ENCODE results near the gene TCF4. TPM values are rescaled to one million over a fixed set of nuclear protein-coding genes. Genes with fewer than 3 reads are reported as not detected.

TCF4 gene
- total and polyA plus RNA-seq, 2 experiments from 2014 or later = 77.7 to 89.2 TPM

- Mint-ChIP-seq H3K4me3 (peak overlapping the region; percentile 81), H3K36me3 (ENCODE audit: low read depth) (no peaks in the 10 kb centered on the region), H3K4me1 (peaks cover 63% of the 10 kb centered on the region), H3K27me3 (ENCODE audit: insufficient read depth, low read depth, poor library complexity) (peaks cover 3% of the 10 kb centered on the region), H3K9me3 (no peaks in the 10 kb centered on the region), H3K27ac (no peak overlapping the region)
- H3K36me3 ChIP-seq (ENCODE audit: insufficient read depth) = no peaks in the 10 kb centered on the region
- ATAC-seq = no peak
- peaks cover 39% of the 10 kb centered on the region for H3K79me2 ChIP-seq (replicated peaks; ENCODE audit: insufficient read depth)
- H3K4me3 ChIP-seq = peak overlapping the region; percentile 55
- H3K4me2 ChIP-seq = peak overlapping the region; percentile 81
- H3K9me2 ChIP-seq (ENCODE audit: insufficient read depth) = no peaks in the 10 kb centered on the region
- no peaks in the 10 kb centered on the region for H3F3A ChIP-seq (replicated peaks; ENCODE audit: low read depth)
- H4K20me1 ChIP-seq (replicated peaks; ENCODE audit: insufficient read depth) = 0 out of 2 replicates have a peak, but pooled peaks cover 5% of the 10 kb centered on the region
- no peaks in the 10 kb centered on the region for H3K27me3 ChIP-seq (ENCODE audit: insufficient read depth)
- H3K4me1 ChIP-seq (ENCODE audit: insufficient read depth) = peaks cover 62% of the 10 kb centered on the region
- DNase-seq (ENCODE audit: low spot score) = no peak
- no peak overlapping the region for H2AFZ ChIP-seq
- H3K27ac ChIP-seq (ENCODE audit: low read depth) = no peak overlapping the region
- TF ChIP-seq JUNB (IDR thresholded peaks at IDR 0.05; ENCODE audit: unreplicated experiment) (no peak), NANOG (IDR thresholded peaks at IDR 0.05; ENCODE audit: borderline replicate concordance) (no peak), REST (IDR thresholded peaks at IDR 0.05; ENCODE audit: unreplicated experiment) (no peak), ETS1 (IDR thresholded peaks at IDR 0.05) (no peak), STAT1 (IDR thresholded peaks at IDR 0.05; ENCODE audit: unreplicated experiment) (no peak), ZNF331 (CRISPR knock-in tag; IDR thresholded peaks at IDR 0.05; ENCODE audit: low read depth) (no peak), EZH2phosphoT487 (IDR thresholded peaks at IDR 0.05; ENCODE audit: unreplicated experiment) (no peak), CREB1 (CRISPR knock-in tag; IDR thresholded peaks at IDR 0.05; ENCODE audit: low read depth) (no peak), POLR2AphosphoS5 (IDR thresholded peaks at IDR 0.05; ENCODE audit: low read depth) (no peak), ZNF114 (CRISPR knock-in tag; IDR thresholded peaks at IDR 0.05) (no peak), EZH2 (IDR thresholded peaks at IDR 0.05; ENCODE audit: low read depth, unreplicated experiment) (no peak)
- TF ChIP-seq, protein P1, sequence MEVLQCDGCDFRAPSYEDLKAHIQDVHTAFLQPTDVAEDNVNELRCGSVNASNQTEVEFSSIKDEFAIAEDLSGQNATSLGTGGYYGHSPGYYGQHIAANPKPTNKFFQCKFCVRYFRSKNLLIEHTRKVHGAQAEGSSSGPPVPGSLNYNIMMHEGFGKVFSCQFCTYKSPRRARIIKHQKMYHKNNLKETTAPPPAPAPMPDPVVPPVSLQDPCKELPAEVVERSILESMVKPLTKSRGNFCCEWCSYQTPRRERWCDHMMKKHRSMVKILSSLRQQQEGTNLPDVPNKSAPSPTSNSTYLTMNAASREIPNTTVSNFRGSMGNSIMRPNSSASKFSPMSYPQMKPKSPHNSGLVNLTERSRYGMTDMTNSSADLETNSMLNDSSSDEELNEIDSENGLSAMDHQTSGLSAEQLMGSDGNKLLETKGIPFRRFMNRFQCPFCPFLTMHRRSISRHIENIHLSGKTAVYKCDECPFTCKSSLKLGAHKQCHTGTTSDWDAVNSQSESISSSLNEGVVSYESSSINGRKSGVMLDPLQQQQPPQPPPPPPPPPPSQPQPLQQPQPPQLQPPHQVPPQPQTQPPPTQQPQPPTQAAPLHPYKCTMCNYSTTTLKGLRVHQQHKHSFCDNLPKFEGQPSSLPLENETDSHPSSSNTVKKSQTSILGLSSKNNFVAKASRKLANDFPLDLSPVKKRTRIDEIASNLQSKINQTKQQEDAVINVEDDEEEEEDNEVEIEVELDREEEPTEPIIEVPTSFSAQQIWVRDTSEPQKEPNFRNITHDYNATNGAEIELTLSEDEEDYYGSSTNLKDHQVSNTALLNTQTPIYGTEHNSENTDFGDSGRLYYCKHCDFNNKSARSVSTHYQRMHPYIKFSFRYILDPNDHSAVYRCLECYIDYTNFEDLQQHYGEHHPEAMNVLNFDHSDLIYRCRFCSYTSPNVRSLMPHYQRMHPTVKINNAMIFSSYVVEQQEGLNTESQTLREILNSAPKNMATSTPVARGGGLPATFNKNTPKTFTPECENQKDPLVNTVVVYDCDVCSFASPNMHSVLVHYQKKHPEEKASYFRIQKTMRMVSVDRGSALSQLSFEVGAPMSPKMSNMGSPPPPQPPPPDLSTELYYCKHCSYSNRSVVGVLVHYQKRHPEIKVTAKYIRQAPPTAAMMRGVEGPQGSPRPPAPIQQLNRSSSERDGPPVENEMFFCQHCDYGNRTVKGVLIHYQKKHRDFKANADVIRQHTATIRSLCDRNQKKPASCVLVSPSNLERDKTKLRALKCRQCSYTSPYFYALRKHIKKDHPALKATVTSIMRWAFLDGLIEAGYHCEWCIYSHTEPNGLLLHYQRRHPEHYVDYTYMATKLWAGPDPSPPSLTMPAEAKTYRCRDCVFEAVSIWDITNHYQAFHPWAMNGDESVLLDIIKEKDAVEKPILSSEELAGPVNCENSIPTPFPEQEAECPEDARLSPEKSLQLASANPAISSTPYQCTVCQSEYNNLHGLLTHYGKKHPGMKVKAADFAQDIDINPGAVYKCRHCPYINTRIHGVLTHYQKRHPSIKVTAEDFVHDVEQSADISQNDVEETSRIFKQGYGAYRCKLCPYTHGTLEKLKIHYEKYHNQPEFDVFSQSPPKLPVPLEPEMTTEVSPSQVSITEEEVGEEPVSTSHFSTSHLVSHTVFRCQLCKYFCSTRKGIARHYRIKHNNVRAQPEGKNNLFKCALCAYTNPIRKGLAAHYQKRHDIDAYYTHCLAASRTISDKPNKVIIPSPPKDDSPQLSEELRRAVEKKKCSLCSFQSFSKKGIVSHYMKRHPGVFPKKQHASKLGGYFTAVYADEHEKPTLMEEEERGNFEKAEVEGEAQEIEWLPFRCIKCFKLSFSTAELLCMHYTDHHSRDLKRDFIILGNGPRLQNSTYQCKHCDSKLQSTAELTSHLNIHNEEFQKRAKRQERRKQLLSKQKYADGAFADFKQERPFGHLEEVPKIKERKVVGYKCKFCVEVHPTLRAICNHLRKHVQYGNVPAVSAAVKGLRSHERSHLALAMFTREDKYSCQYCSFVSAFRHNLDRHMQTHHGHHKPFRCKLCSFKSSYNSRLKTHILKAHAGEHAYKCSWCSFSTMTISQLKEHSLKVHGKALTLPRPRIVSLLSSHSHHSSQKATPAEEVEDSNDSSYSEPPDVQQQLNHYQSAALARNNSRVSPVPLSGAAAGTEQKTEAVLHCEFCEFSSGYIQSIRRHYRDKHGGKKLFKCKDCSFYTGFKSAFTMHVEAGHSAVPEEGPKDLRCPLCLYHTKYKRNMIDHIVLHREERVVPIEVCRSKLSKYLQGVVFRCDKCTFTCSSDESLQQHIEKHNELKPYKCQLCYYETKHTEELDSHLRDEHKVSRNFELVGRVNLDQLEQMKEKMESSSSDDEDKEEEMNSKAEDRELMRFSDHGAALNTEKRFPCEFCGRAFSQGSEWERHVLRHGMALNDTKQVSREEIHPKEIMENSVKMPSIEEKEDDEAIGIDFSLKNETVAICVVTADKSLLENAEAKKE (CRISPR knock-in tag; IDR thresholded peaks at IDR 0.05) = no peak
- TF ChIP-seq, protein P2, sequence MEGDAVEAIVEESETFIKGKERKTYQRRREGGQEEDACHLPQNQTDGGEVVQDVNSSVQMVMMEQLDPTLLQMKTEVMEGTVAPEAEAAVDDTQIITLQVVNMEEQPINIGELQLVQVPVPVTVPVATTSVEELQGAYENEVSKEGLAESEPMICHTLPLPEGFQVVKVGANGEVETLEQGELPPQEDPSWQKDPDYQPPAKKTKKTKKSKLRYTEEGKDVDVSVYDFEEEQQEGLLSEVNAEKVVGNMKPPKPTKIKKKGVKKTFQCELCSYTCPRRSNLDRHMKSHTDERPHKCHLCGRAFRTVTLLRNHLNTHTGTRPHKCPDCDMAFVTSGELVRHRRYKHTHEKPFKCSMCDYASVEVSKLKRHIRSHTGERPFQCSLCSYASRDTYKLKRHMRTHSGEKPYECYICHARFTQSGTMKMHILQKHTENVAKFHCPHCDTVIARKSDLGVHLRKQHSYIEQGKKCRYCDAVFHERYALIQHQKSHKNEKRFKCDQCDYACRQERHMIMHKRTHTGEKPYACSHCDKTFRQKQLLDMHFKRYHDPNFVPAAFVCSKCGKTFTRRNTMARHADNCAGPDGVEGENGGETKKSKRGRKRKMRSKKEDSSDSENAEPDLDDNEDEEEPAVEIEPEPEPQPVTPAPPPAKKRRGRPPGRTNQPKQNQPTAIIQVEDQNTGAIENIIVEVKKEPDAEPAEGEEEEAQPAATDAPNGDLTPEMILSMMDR (conservative IDR thresholded peaks at IDR 0.05; ENCODE audit: low read depth in 2 of 2) = no peak
Observed at GRCh38 chr18:55320424-55321264, 267.3 kb downstream of the TCF4 start.

All from GM23338 (cell line).